H1 (cell line): ENCODE measurements around the gene KBTBD12. TPM values are rescaled to one million over a fixed set of nuclear protein-coding genes. Genes with fewer than 3 reads are reported as not detected.

Experiments
- CTCF ChIA-PET: fragments of 300-600 bp; sonication (Branson Sonifier 250); formaldehyde crosslinking; loops from one replicate; lab custom pipeline; 2021; ENCODE audit not compliant: partially characterized antibody; lab: Charles Lee
- POLR2A ChIA-PET: fragments of 300-600 bp; sonication (Branson Sonifier 250); formaldehyde crosslinking; loops from one replicate; lab custom pipeline; 2021; ENCODE audit warnings: inconsistent platforms; ENCODE audit not compliant: partially characterized antibody; lab: Charles Lee
- DNase-seq, 2 experiments: peaks; one replicate each; pipeline versions ENCODE4 v3.0.0 to v3.0.0-alpha.2; 2010 to 2022; ENCODE audit warnings: low spot score in 2 of 2, low read depth in 1 of 2, mixed read lengths in 1 of 2
- FAIRE-seq: peaks from 2 replicates; lab custom pipeline; 2011; peaks lifted over from hg19 to GRCh38; lab: Jason Lieb, UNC
- H2AFZ ChIP-seq: 2 replicates; pipeline ENCODE4 v1.8.1; 2012; ENCODE audit warnings: low read length, inconsistent platforms
- H2AK5ac ChIP-seq: 2 replicates; pipeline ENCODE4 v1.6.1; 2013; ENCODE audit warnings: low read depth, low read length
- H2BK120ac ChIP-seq: replicated peaks from 2 replicates; pipeline ENCODE3; 2013; ENCODE audit warnings: low read depth, low read length, inconsistent platforms
- H2BK12ac ChIP-seq: 2 replicates; pipeline ENCODE4 v1.6.1; 2013; ENCODE audit warnings: low read depth, low read length
- H2BK15ac ChIP-seq: 2 replicates; pipeline ENCODE4 v1.6.1; 2013; ENCODE audit warnings: low read length
- H2BK20ac ChIP-seq: 2 replicates; pipeline ENCODE4 v1.6.1; 2013; ENCODE audit warnings: low read length
- H2BK5ac ChIP-seq: 2 replicates; pipeline ENCODE4 v1.6.1; 2013; ENCODE audit warnings: low read depth, low read length
- H3K14ac ChIP-seq: 2 replicates; pipeline ENCODE4 v1.6.1; 2013; ENCODE audit warnings: inconsistent platforms; ENCODE audit not compliant: insufficient read length
- H3K18ac ChIP-seq: 2 replicates; pipeline ENCODE4 v1.6.1; 2013; ENCODE audit warnings: low read length; ENCODE audit errors: extremely low read depth
- H3K23ac ChIP-seq: 2 replicates; pipeline ENCODE4 v1.6.1; 2013; ENCODE audit warnings: inconsistent platforms; ENCODE audit not compliant: insufficient read length
- H3K23me2 ChIP-seq: 2 replicates; pipeline ENCODE4 v1.6.1; 2013; ENCODE audit warnings: low read depth, low read length
- H3K27ac ChIP-seq: 2 replicates; pipeline ENCODE4 v1.6.1; 2011; ENCODE audit warnings: low read depth, low read length, inconsistent platforms
- H3K27me3 ChIP-seq, 4 experiments: replicated peaks in 1 of 4; 1 replicate in 1 of 4; 2 replicates in 3 of 4; pipeline versions ENCODE4 v1.6.1 to v1.8.1; 2011 to 2013; ENCODE audit warnings: low read length in 3 of 4, mild to moderate bottlenecking in 3 of 4, inconsistent platforms in 2 of 4, mixed read lengths in 2 of 4, moderate library complexity in 1 of 4; ENCODE audit not compliant: control insufficient read depth in 3 of 4, insufficient read depth in 3 of 4; ENCODE audit errors: extremely low read depth in 1 of 4
- H3K36me3 ChIP-seq, 4 experiments: 2 replicates each; pipeline versions ENCODE4 v1.6.1 to v1.8.1; 2011 to 2013; ENCODE audit warnings: mild to moderate bottlenecking in 4 of 4, low read length in 3 of 4, moderate library complexity in 2 of 4, control low read depth in 1 of 4, inconsistent platforms in 1 of 4; ENCODE audit not compliant: insufficient read depth in 4 of 4, control insufficient read depth in 2 of 4
- H3K4ac ChIP-seq: replicated peaks from 2 replicates; pipeline ENCODE3; 2013; ENCODE audit warnings: low read length, low read depth, mixed read lengths, inconsistent platforms; ENCODE audit not compliant: insufficient read length
- H3K4me1 ChIP-seq, 4 experiments: replicated peaks in 1 of 4; 1 replicate in 1 of 4; 2 replicates in 3 of 4; pipeline versions ENCODE4 v1.6.1 to v1.8.1; 2011 to 2013; ENCODE audit warnings: low read length in 3 of 4, inconsistent platforms in 2 of 4, mixed read lengths in 1 of 4; ENCODE audit not compliant: insufficient read depth in 4 of 4, control insufficient read depth in 3 of 4
- H3K4me2 ChIP-seq, 2 experiments: 2 replicates each; pipeline versions ENCODE4 v1.6.1 to v1.8.1; 2011 to 2013; ENCODE audit warnings: low read depth in 2 of 2, low read length in 2 of 2, control low read depth in 1 of 2, inconsistent platforms in 1 of 2, mild to moderate bottlenecking in 1 of 2; ENCODE audit not compliant: insufficient read depth in 1 of 2
- H3K4me3 ChIP-seq, 4 experiments: fragments of 200-600, 300-600 bp in 1 of 4; sonication (generic), shearing (Covaris generic), sonication (Bioruptor Twin) in 1 of 4; 2 replicates each; pipeline versions ENCODE4 v1.5.1 to v1.8.1; 2011 to 2016; ENCODE audit warnings: low read length in 4 of 4, low read depth in 3 of 4, control low read depth in 2 of 4, inconsistent platforms in 2 of 4, mild to moderate bottlenecking in 2 of 4, mixed read lengths in 1 of 4, moderate library complexity in 1 of 4; ENCODE audit not compliant: insufficient read depth in 2 of 4; ENCODE audit errors: extremely low read depth in 1 of 4
- H3K56ac ChIP-seq: replicated peaks from 2 replicates; pipeline ENCODE3; 2013; ENCODE audit warnings: low read depth, mild to moderate bottlenecking, mixed read lengths, low read length, inconsistent platforms; ENCODE audit not compliant: insufficient read length
- H3K79me1 ChIP-seq: 2 replicates; pipeline ENCODE4 v1.6.1; 2013; ENCODE audit warnings: low read depth, low read length, control low read depth
- H3K79me2 ChIP-seq, 2 experiments: 2 replicates each; pipeline versions ENCODE4 v1.6.1 to v1.8.1; 2012 to 2013; ENCODE audit warnings: low read length in 2 of 2, mild to moderate bottlenecking in 2 of 2, inconsistent platforms in 1 of 2; ENCODE audit not compliant: insufficient read depth in 2 of 2, control insufficient read depth in 1 of 2
- H3K9ac ChIP-seq, 4 experiments: replicated peaks in 1 of 4; 1 replicate in 1 of 4; 2 replicates in 3 of 4; pipeline versions ENCODE4 v1.6.1 to v1.8.1; 2011 to 2013; ENCODE audit warnings: low read depth in 3 of 4, low read length in 3 of 4, control low read depth in 2 of 4, mild to moderate bottlenecking in 2 of 4, moderate library complexity in 2 of 4, inconsistent platforms in 1 of 4; ENCODE audit errors: extremely low read depth in 1 of 4
- H3K9me3 ChIP-seq, 2 experiments: 2 replicates each; pipeline versions ENCODE4 v1.6.1 to v1.8.1; 2012 to 2013; ENCODE audit warnings: mild to moderate bottlenecking in 2 of 2, moderate library complexity in 2 of 2, control low read depth in 1 of 2, inconsistent platforms in 1 of 2, low read depth in 1 of 2, low read length in 1 of 2, mixed read lengths in 1 of 2; ENCODE audit not compliant: insufficient read depth in 2 of 2
- H4K20me1 ChIP-seq, 2 experiments: replicated peaks in 1 of 2; 2 replicates each; pipeline versions ENCODE3 to v1.8.1; 2011 to 2013; ENCODE audit warnings: inconsistent platforms in 2 of 2, low read length in 2 of 2, mild to moderate bottlenecking in 1 of 2; ENCODE audit not compliant: insufficient read depth in 2 of 2, control insufficient read depth in 1 of 2
- H4K5ac ChIP-seq: 2 replicates; pipeline ENCODE4 v1.6.1; 2013; ENCODE audit warnings: low read length, low read depth, mixed read lengths, inconsistent platforms; ENCODE audit not compliant: insufficient read length
- H4K8ac ChIP-seq: 2 replicates; pipeline ENCODE4 v1.8.0; 2013; ENCODE audit warnings: mild to moderate bottlenecking, moderate library complexity, low read length, inconsistent platforms; ENCODE audit not compliant: insufficient read depth; ENCODE audit errors: extremely low read depth
- H4K91ac ChIP-seq: replicated peaks from 2 replicates; pipeline ENCODE3; 2013; ENCODE audit warnings: low read length, mixed read lengths, inconsistent platforms; ENCODE audit not compliant: insufficient read length
- ATF3 ChIP-seq: IDR thresholded peaks from 2 replicates; pipeline ENCODE4 v1.6.1; 2011; ENCODE audit warnings: low read depth, mild to moderate bottlenecking, low read length; ENCODE audit not compliant: insufficient read depth
- BCL11A ChIP-seq, 2 experiments: IDR thresholded peaks; one replicate each; pipeline ENCODE4 v1.6.1; 2011; ENCODE audit warnings: low read depth in 2 of 2, low read length in 2 of 2, mild to moderate bottlenecking in 2 of 2
- CEBPB ChIP-seq: IDR thresholded peaks from 2 replicates; pipeline ENCODE4 v1.6.1; 2012; ENCODE audit warnings: low read depth, low read length
- CHD2 ChIP-seq: IDR thresholded peaks from 2 replicates; pipeline ENCODE4 v1.6.1; 2012; ENCODE audit warnings: low read length, improper control_type of control experiment
- CREB1 ChIP-seq: IDR thresholded peaks from 2 replicates; pipeline ENCODE4 v1.6.1; 2012; ENCODE audit warnings: inconsistent platforms
- EP300 ChIP-seq, 2 experiments: IDR thresholded peaks; 1 replicate in 1 of 2; 2 replicates in 1 of 2; pipeline ENCODE4 v1.6.1; 2011 to 2012; ENCODE audit warnings: low read depth in 2 of 2, low read length in 2 of 2, mild to moderate bottlenecking in 2 of 2, borderline replicate concordance in 1 of 2, inconsistent platforms in 1 of 2, moderate library complexity in 1 of 2
- EZH2 ChIP-seq: fragments of 200-600 bp; sonication (generic); IDR thresholded peaks from 2 replicates; pipeline ENCODE4 v1.7.1; 2012; ENCODE audit warnings: low read depth, mild to moderate bottlenecking, moderate library complexity, low read length, inconsistent platforms; ENCODE audit not compliant: severe bottlenecking
- FOSL1 ChIP-seq: IDR thresholded peaks from 2 replicates; pipeline ENCODE4 v1.6.1; 2011; ENCODE audit warnings: mild to moderate bottlenecking, low read depth, low read length, moderate library complexity; ENCODE audit not compliant: insufficient read depth
- NANOG ChIP-seq: IDR thresholded peaks from 2 replicates; pipeline ENCODE4 v1.6.1; 2011; ENCODE audit warnings: low read length, low read depth, mild to moderate bottlenecking, inconsistent platforms; ENCODE audit not compliant: insufficient read depth, poor library complexity, severe bottlenecking
- RFX5 ChIP-seq: IDR thresholded peaks from 2 replicates; pipeline ENCODE4 v1.6.1; 2011; ENCODE audit warnings: low read depth, low read length, improper control_type of control experiment, borderline replicate concordance
- RXRA ChIP-seq: IDR thresholded peaks from 2 replicates; pipeline ENCODE4 v1.6.1; 2011; ENCODE audit warnings: low read depth, mild to moderate bottlenecking, low read length, moderate library complexity; ENCODE audit not compliant: insufficient read depth
- SAP30 ChIP-seq: fragments of 300-600 bp; sonication (generic); IDR thresholded peaks from 2 replicates; pipeline ENCODE4 v1.7.1; 2012; ENCODE audit warnings: low read length, moderate library complexity, mild to moderate bottlenecking, inconsistent platforms; ENCODE audit not compliant: insufficient read depth, insufficient replicate concordance
- SIX5 ChIP-seq: IDR thresholded peaks from 2 replicates; pipeline ENCODE4 v1.6.1; 2011; ENCODE audit warnings: mild to moderate bottlenecking, low read depth, low read length
- YY1 ChIP-seq: IDR thresholded peaks from 2 replicates; pipeline ENCODE4 v1.6.1; 2011; ENCODE audit warnings: low read depth, mild to moderate bottlenecking, low read length
- WGBS, 2 experiments: shearing (Covaris generic) in 1 of 2; methylation state at CpG; one replicate each; pipeline versions ENCODE4 v1.1.6 to v1.1.7; 2013 to 2015; ENCODE audit warnings: low lambda C conversion rate in 2 of 2, mixed read lengths in 2 of 2, inconsistent platforms in 1 of 2, low coverage in 1 of 2, missing lambda C conversion rate in 1 of 2; ENCODE audit not compliant: insufficient replicate concordance in 2 of 2, insufficient coverage in 1 of 2, insufficient read length in 1 of 2; ENCODE audit errors: extremely low coverage in 1 of 2, missing lambda C conversion rate in 1 of 2; 5-methylcytosine and 5-hydroxymethylcytosine counted together
- polyA plus RNA-seq, 7 experiments: library from polyadenylated mRNA; depleted of rRNA in 3 of 7; stranded (reverse) in 5 of 7; unstranded in 2 of 7; fragments of >200 nt in 5 of 7; fragments of 200-250 nt in 2 of 7; gene quantifications; 1 replicate in 5 of 7; 2 replicates in 1 of 7; 4 replicates in 1 of 7; pipeline versions ENCODE4 v1.2.1 to v1.2.3, GENCODE V29; 2011 to 2013; ENCODE audit warnings: missing spikeins in 2 of 7, mixed read lengths in 2 of 7
- total RNA-seq: library from RNA; stranded (reverse); fragmentation: NEBNext Ultra II Directional; extraction: Animal tissue kit (Norgen Biotek cat#: 25700); gene quantifications from 2 replicates; pipeline ENCODE4 v1.2.1, GENCODE V29; 2021

Gene KBTBD12
- total and polyA plus RNA-seq, 2 of the 8 experiments (the other 6 are each of a cell fraction or from before 2014, with no cell fraction given) = 0.33 to 0.63 TPM

GRCh38 chr3:127905556-127905955 lies 9.5 kb upstream of the KBTBD12 start:
- Histone ChIP-seq H3K79me1 (no peaks in the 10 kb centered on the region), H3K4ac (no peak overlapping the region), H3K27ac (no peak overlapping the region), H3K9me3 (no peaks in the 10 kb centered on the region), H4K20me1 (no peaks in the 10 kb centered on the region), H3K4me2 (no peak overlapping the region), H2AFZ (no peak overlapping the region), H3K27me3 (no peaks in the 10 kb centered on the region), H3K9ac (no peak overlapping the region), H2AK5ac (no peak overlapping the region), H3K18ac (no peak overlapping the region), H3K79me2 (no peaks in the 10 kb centered on the region), H2BK12ac (no peak overlapping the region), H3K23ac (no peak overlapping the region), H4K91ac (no peak overlapping the region), H2BK15ac (no peak overlapping the region), H3K23me2 (no peaks in the 10 kb centered on the region), H3K56ac (no peak overlapping the region), H3K14ac (no peak overlapping the region), H4K5ac (no peak overlapping the region), H3K36me3 (no peaks in the 10 kb centered on the region), H3K4me1 (no peaks in the 10 kb centered on the region), H4K8ac (no peak overlapping the region), H2BK120ac (no peak overlapping the region), H3K4me3 (no peak overlapping the region), H2BK5ac (no peak overlapping the region), H2BK20ac (no peak overlapping the region)
- no peak for DNase-seq
- WGBS, 2 experiments = 77 to 100% methylated on average over 2 to 3 of the region's 3 CpGs
- FAIRE-seq = no peak
- ChIA-PET POLR2A (no interaction called here), CTCF (interaction anchor here (0.5 to 0.9 kb wide), 2 partner anchors 54 to 103 kb away, joined by 3 read pairs; no protein-coding TSS in a partner anchor)
- no peak for TF ChIP-seq ATF3
- TF ChIP-seq RFX5 = no peak
- no peak for TF ChIP-seq CHD2
- TF ChIP-seq RXRA = no peak
- no peak for TF ChIP-seq EZH2
- no peak for TF ChIP-seq SAP30
- no peak for TF ChIP-seq SIX5
- no peak for TF ChIP-seq BCL11A (IDR thresholded peaks at IDR 0.05; ENCODE audit: low read depth in 2 of 2, low read length in 2 of 2)
- no peak for TF ChIP-seq NANOG
- no peak for TF ChIP-seq CREB1
- TF ChIP-seq FOSL1 = no peak
- TF ChIP-seq CEBPB = no peak
- no peak for TF ChIP-seq YY1
- TF ChIP-seq EP300 (IDR thresholded peaks at IDR 0.05; ENCODE audit: borderline replicate concordance in 1 of 2, low read depth in 2 of 2, low read length in 2 of 2) = no peak
